Measurements from ENCODE around the gene ZNF786.
"Not testable (repeated sequence)": the region's sequence is repeated elsewhere in the genome, so short reads cannot be mapped to it uniquely, and the experiment has no call there.

The ZNF786 gene, protein sequence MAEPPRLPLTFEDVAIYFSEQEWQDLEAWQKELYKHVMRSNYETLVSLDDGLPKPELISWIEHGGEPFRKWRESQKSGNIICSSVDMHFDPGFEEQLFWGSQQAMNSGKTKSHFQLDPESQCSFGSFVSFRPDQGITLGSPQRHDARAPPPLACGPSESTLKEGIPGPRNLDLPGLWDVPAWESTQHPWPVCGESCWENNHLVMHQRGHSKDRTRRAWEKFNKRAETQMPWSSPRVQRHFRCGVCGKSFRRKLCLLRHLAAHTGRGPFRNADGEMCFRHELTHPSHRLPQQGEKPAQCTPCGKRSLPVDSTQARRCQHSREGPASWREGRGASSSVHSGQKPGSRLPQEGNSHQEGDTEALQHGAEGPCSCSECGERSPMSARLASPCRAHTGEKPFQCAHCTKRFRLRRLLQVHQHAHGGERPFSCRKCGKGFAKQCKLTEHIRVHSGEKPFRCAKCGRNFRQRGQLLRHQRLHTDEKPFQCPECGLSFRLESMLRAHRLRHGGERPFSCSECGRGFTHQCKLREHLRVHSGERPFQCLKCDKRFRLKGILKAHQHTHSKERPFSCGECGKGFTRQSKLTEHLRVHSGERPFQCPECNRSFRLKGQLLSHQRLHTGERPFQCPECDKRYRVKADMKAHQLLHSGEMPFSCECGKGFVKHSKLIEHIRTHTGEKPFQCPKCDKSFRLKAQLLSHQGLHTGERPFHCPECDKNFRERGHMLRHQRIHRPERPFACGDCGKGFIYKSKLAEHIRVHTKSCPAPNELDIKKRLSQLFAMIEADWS

DNA sequence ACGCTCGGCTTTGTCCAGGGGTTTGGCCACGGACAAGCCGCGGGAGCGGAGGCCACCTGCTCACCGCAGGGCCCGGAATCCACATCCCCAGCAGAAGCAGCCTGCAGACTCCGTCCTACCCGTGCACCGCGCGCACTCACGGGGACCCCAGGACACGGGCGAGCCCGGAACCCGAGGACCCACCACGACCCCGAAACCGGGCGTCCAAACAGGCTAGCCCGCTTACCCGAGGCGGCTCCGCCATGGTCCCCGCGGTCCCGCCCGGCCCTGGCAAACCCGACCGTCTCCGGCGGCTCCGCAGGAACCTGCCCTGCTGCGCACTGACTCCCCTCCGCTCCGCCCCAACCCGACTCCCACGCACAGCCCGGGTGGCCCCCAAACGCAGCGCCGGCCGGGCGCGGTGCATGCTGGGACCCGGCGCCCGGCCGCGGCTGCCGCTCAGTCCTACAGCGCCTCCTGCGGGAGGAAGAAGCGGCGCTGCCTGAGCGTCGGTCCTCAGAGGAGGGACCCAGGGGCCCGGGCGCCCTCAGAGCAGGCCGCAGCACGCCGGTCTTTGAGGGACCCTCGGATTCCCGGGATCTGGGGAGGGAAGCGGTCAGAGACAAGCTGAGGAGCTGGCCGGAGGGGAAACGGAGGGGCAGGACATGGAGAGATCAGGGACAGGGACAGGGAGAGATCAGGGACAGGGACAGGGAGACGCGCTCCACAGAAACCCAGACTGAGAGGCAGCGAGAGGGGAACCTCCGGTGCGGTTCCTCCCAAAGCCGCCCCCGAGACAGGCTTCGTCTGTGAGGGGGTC is at the start of gene ZNF786:
Gene ZNF786 (minus strand): TSS at position 322 of the 799 bp plus-strand sequence. CDS start 78 bp downstream, at position 244.
- DNase-seq = peak; percentile 91

DNA sequence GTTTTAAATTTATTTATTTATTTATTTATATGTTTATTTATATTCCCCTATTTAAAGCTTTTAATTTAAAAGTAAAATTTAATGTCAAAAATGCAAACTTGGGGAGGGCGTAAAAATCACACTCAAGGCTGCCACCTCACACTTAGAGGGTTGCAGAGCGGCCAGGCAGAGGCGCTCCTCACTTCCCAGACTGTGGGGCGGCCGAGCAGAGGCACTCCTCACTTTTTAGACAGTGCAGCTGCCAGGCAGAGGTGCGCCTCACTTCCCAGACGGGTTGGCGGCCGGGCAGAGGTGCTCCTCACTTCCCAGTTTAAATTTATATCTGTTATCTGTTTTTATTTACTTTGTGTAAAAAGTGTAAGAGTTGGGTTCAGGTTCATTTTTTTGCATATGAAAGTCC is 45.6 kb upstream of the ZNF786 start:
- DNase-seq = no peak

DNA sequence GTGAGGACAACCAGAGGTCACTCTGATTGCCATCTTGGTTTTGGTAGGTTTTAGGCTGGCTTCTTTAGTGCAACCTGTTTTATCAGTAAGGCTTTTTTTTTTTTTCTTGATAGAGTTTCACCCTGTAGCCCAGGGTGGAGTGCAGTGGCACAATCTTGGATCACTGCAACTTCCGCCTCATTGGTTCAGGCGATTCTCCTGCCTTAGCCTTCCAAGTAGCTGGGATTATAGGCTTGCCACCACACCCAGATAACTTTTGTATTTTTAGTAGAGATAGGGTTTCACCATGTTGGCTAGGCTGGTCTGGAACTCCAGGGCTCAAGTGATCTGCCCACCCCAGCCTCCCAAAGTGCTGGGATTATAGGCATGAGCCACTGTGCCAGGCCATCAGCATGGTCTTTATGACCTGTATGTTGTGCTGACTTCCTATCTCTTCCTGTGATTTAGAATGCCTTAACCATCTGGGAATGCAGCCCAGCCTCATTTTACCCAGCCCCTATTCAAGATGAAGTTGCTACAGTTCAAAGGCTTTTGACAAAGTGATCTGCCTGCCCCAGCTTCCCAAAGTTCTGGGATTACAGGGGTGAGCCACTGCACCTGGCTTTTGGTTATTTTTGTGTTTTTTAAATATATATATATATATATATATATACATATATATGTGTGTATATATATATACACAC is 42.7 kb upstream of the ZNF786 start:
- no peak for DNase-seq

DNA sequence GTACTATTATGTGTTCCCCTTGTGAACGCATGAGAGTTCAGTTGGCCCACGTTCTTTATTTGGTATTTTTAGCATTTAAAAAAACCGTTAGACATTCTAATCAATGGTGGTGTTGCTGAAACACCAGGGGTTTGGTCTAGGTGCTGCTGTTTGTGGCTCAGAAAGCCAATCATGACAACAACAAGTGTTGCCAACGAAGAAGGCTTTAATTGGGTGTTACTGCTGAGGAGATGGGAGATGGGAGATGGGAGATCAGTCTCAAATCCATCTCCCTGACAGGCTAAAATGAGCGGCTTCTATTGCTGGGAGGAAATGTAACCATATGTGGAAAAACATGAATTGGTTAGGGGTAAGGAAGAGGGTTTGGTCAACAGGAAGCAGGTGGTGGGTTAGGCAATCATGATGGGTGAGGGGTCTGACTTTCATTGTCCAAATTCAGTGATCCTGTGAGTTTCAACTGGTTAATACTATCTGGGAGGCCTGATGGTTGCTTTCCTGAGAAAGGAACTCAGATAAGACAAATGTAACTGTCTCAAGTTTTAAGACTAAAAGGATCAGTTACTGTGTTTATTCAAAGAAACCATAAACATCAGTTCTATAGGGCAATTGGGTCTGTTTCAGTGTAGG is 40.2 kb upstream of the ZNF786 start:
- DNase-seq = no peak

DNA sequence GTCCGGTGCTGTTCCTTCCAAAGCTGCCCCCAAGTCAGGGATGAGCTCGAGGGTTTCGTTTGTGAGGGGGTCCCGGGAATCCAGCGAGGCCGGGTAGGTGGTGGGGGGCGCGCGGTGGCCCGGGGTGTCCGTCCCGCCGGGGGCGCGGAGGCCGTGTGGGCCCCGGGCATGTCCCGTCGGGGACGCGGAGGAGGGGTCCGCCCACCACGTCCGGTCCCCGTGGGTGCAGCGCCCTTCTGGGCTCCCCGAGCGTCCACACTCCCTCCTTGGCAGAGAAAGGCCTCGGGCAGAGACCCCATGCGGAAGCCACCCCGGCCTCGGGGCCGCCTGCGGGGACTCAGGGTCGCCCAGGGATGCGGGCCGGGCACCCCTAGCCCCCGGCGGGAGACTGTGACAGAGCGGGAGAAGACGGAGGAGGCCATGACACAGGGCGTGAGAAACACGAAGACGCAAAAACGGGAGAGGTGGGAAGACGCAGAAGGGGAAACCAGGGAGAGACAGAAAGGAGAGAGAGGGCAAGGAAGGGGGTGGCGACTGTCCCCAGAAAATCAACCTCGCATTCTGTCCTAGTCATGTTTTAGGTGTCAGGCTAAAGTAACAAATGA is 36.2 kb upstream of the ZNF786 start:
- peak; percentile 69 for DNase-seq

DNA sequence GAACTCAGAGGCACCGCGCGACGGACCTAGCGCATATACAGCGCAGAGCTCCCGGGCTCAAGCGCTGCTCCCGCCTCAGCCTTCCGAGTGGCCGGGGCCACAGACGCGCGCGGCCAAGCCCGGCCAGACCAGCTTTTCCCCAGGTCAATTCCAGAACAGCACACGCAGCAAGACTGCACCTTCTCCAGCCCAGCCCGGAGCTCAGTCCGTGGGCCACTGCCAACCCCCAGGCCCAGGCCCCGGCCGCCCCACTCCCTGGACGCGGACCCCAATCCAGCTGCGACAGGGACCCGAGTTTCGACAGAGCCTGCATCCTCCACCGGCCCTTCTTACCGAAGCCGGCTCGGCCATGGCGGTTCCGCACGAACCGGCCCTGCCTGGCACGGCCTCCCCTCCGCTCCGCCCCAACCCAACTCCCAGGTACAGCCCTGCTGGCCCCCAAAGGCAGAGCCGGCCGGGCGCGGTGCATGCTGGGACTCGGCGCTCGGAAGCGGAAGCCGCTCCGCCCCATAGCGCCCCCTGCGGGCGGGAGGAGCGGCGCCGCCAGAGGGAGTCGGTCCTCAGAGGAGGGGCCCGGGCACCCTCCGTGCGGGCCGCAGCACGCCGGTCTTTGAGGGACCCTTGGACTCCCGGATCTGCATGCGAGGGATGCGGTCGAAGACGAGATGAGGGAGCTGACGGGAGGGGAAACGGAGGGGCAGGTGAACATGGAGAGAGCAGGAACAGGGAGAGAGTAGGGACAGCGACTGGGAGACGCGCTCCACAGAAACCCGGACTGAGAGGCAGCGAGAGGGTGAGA is 35.5 kb upstream of the ZNF786 start, which contains the start of gene ZNF425:
Gene ZNF425 (minus strand): TSS at position 462 of the 799 bp plus-strand sequence. CDS start 111 bp downstream, at position 351.
- DNase-seq = peak; percentile 96

DNA sequence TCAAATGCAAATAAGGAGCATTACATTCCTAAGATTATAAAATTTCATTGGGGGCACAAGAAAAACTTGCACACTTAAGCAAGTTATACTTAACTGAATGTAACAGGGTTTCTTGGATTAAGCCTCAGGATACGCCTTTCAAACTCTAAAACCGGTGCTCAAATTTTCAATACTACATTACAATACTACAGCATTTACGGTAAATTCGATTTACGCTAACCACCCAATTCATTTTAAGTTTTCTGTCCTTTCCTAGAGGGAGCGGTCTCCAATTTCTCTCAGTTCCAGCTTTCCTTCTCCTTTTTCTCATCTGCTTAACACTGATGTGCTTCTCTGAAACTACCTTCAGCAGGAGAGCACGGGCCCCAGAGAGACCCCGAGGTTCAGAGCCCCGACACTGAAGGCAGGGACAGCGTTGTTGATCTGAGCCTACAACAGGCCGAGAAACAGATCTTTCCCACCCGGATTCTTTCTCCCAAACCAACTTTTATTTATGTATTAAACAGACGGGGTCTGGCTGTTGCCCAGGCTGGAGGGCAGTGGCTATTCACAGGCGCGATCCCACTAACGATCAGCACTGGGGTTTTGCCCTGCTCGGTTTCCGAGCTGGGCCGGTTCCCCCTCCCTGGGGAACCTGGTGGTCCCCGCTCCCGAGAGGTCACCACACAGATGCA is 34.8 kb upstream of the ZNF786 start:
- no peak for DNase-seq

DNA sequence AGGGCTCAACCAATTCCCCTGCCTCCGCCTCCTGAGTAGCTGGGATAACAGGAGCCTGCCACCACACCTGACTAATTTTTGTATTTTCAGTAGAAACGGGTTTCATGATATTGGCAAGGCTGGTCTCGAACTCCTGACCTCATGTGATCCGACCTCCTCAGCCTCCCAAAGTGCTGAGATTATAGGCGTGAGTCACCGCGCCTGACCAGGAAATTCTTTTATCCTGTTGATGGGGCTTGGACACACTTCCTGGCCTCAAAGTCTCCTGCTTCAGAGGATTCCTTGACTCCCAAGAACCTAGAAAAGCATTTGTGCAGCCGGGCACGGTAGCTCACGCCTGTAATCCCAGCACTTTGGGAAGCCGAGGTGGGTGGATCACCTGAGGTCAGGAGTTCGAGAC is 19.5 kb upstream of the ZNF786 start:
- no peak for DNase-seq

DNA sequence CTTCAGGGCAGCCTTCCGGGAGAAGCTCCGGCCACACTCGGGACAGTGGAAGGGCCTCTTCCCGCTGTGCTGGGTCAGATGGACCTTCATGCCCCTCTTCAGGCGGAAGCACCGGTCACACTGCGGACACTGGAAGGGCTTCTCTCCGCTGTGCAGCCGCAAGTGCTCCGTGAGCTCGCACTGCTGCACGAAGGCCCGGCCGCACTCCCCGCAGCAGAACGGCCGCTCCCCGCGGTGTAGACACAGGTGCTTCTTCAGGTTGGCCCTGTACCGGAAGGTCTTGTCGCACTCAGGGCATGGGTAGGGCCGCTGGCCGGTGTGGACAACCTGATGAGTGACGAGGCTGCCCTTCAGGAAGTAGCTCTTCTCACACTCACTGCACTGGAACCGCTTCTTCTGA is 14.2 kb upstream of the ZNF786 start:
- DNase-seq = no peak

DNA sequence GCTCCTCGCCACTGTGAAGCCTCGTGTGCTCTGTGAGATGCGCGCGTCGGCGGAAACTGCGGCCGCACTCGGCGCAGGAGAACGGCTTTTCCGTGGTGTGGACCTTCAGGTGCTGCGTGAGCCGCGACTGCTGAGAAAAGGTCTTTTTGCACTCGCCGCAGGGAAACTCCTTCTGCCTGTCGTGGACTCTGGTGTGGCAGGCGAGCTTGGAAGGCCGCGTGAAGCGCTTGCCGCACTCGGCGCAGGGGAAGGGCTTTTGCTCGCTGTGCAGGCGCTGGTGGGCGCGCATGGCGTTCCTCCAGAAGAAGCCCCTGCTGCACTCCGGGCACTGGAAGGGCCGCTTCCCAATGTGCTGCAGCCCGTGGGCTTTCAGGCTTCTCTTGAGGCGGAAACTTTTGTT is 13.7 kb upstream of the ZNF786 start:
- no peak for DNase-seq

DNA sequence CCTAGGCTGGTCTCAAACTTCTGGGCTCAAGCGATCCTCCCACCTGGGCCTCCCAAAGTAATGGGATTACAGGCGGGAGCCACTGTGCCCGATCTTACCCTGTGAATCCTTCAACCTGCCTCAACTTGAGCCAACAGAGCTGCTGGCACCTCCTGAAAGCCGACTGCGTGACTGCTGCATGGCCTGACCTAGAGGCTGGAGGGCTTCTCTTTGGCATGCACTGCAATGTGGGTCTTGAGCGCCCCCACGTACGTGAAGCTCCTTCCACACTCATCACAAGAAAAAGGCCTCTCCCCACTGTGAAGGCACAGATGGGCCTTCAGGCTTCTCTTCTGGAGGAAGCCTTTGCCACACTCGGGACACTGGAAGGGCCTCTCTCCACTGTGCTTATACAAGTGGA is 12.9 kb upstream of the ZNF786 start:
- DNase-seq = no peak

DNA sequence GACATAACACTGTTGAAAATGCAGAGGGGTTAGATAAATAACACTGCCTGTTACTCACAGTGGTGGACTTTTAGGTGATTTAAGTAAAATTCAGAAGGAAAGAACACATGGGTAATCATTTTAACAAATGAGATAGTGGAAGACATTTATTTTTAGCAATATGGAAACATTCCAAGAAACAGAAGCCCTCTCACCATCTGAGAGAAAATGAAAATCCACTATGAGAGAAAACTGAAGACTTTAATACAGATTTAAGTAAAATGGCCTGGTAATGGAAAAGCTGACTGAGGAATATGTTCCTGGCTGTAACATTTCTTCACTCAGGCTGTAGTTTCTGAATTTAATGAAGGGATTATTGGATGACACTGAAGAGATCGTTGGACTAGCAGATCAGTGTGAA is 12.1 kb upstream of the ZNF786 start:
- no peak for DNase-seq

DNA sequence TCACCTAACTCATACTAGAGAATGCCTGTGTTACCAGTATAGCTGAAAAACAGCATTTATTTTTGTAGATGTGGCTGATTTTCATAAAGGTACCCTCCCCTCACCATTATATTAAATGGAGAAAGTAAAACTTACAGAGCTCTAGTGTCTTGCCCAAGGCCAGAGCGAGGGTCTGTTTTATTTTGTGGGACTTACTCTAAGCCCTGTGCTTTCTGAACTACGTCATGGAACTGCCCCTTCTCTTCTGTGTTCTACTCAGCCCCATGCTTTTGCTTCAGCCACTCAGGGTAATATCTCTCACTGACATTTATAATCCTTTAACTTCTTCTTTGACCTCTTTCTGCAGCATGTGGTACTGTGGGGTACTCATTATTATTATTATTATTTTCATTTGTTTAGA is 10.3 kb upstream of the ZNF786 start:
- DNase-seq = no peak

DNA sequence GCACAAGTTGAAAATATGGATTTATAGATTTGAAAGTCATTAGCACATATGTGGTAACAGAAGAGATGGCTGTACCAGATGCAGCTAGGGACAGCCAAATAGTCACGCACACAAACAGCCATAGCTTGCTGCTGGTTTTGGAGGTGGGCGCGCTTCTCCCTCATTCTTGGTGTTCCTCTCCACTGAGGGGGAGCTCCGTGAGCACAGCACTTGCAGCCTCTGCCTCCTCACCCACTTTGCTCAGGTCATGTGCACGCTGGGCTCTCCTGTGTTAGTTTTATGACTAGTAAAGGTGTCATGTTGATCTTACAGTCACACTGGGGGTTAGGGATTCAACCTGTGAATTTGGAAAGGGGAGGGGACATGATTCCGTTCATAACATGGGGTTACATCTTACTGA is 8.5 kb upstream of the ZNF786 start:
- DNase-seq = no peak

DNA sequence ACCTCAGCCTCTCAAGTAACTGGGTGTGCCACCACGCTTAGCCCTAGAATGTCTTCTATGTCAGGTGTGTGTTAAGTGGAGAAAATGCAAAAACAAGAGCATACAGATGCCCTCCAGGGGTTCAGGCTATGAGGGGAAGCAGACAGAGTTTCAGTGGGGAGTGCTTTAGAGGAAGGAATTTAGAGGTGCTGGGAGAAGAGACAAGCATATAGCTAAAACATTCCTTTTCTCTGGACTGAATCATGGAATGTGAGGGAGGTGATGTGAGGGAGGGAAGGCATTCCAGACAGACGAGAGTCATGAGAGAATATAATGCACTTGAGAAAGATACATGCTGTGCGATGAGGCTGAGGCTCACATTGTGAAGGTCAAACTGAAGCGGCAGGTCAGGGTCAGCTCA is 6.6 kb upstream of the ZNF786 start:
- peak; percentile 64 for DNase-seq

DNA sequence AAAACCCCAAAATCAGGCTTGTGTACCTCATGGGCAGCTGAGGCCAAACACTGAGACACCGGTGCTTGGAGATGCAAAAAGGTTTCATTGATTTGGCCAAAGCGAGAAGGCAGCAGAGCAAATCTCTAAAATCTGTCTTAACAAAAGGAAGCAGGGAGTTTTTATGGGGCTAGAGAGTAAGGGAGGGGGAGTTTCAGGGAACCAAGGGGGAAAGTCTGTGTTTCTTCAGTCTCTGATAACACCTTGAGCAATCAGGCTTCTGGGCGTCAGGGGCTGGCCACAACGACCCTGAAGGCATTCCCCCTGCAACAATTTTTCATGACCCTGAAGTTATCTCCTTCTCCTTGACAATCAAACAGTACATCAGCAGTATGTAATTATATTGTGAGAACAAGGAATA is 2.7 kb upstream of the ZNF786 start:
- no peak for DNase-seq

DNA sequence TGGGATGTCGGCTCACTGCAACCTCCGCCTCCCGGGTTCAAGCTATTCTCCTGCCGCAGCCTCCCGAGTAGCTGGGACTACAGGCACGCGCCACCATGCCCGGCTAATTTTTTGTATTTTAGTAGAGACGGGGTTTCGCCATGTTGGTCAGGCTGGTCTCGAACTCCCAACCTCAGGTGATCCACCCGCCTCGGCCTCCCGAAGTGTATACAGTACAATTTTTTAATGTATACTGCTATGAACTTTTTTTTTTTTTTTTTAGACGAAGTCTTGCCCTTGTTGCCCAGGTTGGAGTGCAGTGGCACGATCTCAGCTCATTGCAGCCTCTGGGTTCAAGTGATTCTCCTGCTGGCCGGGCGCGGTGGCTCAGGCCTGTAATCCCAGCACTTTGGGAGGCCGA is 1.7 kb upstream of the ZNF786 start:
- DNase-seq = not testable (repeated sequence)

DNA sequence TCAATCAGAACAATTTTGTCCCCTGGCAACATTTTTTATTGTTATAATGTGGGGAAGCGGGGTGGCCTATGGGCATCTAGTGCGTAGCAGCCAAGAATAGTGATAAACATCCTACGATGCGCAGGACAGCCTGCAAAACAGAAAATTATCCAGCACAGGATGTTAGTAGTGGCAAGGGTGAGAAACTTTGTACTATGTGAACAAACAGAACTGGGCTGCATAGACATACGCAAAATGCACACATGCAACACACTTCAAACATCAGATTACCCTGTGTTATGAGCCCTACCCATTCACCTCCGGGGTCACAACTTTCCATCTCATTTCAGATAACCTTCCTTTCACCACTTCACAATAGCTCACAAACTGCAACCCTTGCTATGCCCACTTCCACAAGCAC is 3.1 kb downstream of the ZNF786 start:
- no peak for DNase-seq

DNA sequence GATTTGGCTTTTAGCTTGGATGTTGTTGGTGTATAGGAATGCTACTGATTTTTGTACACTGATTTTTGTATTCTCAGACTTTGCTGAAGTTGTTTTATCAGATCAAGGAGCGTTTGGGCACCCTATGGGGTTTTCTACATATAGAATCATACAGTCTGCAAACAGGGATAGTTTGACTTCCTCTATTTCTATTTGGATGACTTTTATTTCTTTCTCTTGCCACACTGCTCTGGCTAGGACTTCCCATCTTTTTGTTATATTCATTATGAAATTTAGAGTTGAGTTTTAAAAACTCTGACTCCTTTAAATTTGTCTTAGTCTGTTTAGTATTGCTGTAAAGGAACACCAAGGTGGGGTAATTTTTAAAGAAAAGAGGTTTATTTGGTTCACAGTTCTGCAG is 4.7 kb downstream of the ZNF786 start:
- no peak for DNase-seq

DNA sequence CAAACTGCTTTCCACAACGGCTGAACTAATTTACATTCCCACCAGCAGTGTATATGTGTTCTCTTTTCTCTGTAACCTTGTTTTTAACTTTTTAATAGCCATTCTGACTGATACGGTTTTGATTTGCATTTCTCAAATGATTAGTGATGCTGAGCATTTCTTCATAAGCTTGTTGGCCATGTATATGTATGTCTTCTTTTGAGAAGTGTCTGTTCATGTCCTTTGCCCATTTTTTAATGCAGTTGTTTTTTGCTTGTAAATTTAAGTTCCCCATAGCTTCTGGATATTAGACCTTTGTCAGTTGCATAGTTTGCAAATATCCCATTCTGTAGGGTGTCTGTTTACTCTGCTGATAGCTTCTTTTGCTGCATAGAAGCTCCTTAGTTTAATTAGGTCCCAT is 6.1 kb downstream of the ZNF786 start:
- DNase-seq = no peak

Measured in islet precursor cell (in vitro differentiated cells).